IPS DF 4.7 (cell line): ENCODE measurements around the gene CAPN11.
"Not testable (repeated sequence)": the region's sequence is repeated elsewhere in the genome, so short reads cannot be mapped to it uniquely, and the experiment has no call there.

Experiments used
- DNase-seq: peaks from one replicate; pipeline ENCODE4 v3.0.0-alpha.2; 2013; ENCODE audit warnings: low spot score; ENCODE audit errors: extremely low read depth

Gene CAPN11

GRCh38 chr6:44180886-44181285 lies 22.3 kb downstream of the CAPN11 start:
- DNase-seq = no peak

GRCh38 chr6:44181784-44182183 lies 23.2 kb downstream of the CAPN11 start:
- DNase-seq = not testable (repeated sequence)

DNA sequence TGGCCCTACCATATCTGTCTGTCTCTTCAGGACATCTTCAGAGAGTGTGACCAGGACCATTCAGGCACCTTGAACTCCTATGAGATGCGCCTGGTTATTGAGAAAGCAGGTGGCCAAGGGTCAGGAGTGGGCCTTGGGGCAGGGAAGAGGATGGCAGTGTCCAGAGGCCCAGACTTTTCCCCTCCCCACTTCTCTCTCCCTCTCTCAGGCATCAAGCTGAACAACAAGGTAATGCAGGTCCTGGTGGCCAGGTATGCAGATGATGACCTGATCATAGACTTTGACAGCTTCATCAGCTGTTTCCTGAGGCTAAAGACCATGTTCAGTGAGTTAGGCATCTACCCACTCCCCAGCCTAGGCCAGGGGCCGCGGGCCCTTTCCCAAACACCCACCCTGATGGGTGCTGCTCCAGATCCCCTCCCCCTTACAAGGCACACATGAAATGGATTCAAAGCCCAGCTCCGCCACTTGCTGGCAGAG lies 24.3 kb downstream of the CAPN11 start:
- no peak for DNase-seq

- no peak for DNase-seq
These were observed 25.2 kb downstream of the CAPN11 start for GRCh38 chr6:44183783-44184182.

DNA sequence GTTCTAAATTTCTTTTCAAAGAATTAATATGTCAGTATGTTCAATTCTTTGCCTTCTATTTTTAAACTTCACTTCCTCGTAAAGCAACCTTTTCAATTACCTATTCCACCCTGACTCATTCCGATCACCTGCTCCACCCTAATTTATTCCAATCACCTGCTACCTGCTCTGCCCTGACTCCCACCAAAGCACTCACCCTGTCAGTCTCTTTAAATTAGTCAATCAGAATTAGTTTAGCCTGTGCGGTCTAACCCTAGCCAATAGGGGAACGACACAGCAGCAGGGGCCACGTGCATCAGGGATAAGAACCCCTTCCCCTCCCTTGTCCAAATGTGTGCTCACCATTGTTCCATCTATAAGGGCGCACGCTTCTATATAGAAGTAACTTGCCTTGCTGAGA lies 26.7 kb downstream of the CAPN11 start:
- not testable (repeated sequence) for DNase-seq

GRCh38 chr6:44185953-44186634 lies 27.5 kb downstream of the CAPN11 start:
- no peak for DNase-seq

- no peak for DNase-seq
These were observed 28.0 kb downstream of the CAPN11 start for GRCh38 chr6:44186635-44187025.

DNA sequence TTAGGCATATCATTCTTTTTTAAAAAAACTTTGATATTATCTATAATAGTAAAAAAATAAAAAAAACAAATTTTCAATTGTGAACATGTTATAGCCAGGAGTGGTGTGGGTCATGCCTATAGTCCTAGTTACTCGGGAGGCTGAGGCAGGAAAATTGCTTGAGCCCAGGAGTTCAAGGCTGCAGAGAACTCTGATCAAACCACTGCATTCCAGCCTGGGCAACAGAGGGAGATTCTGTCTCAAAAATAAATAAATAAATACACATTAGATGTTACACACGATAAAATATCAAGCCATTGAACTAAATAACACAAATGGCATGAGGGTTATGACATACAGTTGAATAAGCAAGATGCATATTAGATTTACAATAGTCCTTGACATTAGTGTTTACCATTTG lies 30.2 kb downstream of the CAPN11 start:
- DNase-seq = no peak

- DNase-seq = no peak
These were observed 30.6 kb downstream of the CAPN11 start for GRCh38 chr6:44189257-44189656.

DNA sequence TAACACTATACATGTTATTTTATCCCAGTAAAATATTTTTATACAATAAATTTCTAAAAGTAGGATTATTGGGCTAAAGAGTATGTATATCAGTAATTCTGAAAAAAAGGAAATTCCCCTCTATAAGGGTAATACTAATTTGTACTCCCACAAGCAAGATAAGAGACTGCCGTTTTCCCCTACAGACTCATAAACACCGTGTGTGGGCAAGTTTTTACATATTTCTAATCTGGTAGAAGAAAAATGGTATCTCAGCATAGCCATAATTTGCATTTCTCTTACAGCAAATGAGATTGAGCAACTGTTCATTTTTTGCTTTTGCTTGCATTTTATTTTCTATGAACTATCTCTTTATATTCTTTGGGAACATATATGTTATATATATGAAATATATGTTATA lies 32.1 kb downstream of the CAPN11 start:
- DNase-seq = no peak

- no peak for DNase-seq
These were observed 33.9 kb downstream of the CAPN11 start for GRCh38 chr6:44192428-44193041.

GRCh38 chr6:44193307-44193910 lies 34.8 kb downstream of the CAPN11 start:
- DNase-seq = no peak

GRCh38 chr6:44194326-44194725 lies 35.7 kb downstream of the CAPN11 start:
- DNase-seq = no peak

GRCh38 chr6:44196351-44196750 lies 37.7 kb downstream of the CAPN11 start:
- not testable (repeated sequence) for DNase-seq

- DNase-seq = no peak
These were observed 40.1 kb downstream of the CAPN11 start for GRCh38 chr6:44198684-44199083.

DNA sequence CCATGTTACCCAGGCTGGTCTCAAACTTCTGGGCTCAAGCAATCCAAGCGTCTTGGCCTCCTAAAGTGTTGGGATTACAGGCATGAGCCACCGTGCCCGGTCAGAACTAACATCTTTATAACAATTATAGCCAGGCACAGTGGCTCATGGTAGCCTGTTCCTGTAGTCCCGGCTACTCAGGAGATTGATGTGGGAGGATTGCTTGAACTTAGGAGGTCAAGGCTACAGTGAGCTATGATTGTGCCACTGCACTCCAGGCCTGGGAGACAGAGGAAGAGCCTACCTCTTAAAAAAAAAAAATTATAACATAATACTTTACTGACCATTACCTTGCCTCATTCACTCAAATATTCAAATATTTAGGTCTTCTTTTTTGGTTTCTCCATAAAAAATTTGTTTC lies 41.3 kb downstream of the CAPN11 start:
- no peak for DNase-seq

DNA sequence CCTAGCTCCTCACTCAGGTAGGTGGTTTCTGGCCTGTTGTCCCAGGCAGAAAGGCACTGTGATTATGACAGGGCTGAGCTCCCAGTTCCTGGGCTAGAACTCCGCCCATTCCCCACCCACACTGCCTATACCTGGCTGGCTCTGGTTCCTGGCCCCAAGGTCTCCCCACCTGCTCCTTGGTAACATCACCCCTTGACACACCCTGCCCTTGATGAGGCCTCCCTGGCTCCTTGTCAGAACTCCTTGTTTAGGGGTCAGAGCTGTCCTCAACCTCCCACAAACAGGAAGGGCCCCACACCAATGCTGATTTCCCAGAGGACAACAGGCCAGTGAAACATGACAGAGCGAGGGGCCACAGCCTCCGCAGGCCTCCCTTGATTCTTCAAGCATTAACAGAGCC lies 42.6 kb downstream of the CAPN11 start:
- DNase-seq = no peak

DNA sequence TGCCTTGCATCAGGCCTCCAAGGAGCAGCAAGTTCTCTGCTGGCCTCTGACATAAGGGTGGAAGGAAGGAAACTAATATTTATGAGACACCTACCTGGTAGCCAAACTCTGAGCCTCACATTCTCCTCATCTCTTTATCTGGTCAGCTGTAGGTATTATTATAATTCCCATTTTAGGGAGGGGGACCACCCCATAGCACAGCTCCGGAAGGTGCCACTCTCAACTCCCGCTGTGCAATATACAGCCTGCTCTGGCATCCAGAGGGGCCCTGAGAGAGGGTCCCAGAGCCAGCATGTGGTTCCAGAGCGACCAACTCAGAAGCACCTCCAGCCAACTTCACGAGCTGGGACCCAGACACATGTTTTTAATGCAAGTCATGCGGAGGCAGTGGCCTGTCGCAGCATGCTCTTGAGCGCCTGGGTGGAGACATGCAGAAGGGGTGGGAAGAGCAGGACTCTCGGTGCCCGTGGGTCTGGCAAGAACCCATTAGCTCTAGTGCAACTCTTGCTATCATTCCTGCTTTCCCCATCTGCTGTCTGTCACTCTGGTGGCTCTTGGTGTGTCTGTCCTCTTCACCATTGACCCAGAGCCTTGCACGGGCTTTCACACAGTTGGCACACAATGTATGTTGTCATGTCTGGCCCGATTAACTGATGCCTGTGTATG lies 43.2 kb downstream of the CAPN11 start:
- no peak for DNase-seq

DNA sequence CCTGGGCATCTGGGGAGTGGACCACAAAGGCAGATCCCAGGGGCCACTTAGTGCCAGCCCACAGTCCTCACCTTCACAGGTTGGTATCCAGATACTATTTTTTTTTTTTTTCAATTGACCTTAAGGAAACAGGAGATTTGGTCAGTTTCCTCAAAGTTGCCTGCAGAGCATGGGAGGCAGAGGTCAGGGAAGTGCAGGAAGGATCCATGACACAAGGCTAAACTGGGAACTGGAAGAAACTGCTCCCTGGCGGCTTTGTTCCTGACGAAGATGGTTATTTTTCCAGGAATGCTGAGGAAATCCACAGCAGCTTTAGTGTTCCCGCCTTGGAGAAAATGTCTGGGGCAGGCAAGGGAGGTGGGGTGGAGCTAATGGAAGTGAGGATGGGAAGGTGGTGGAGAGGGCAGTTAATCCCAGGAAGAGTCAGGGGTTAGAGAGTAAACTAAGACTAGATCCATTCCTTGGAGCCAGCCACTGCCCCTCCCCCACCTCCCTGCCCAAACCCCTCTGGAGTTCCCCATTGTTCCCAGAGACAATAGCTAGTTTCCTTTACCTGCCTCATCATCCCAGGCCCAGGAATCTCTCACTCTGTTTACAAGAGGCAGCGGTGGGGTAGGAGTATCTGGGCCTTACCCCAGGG lies 43.8 kb downstream of the CAPN11 start:
- DNase-seq = no peak

GRCh38 chr6:44202972-44203750 lies 44.5 kb downstream of the CAPN11 start:
- no peak for DNase-seq

DNA sequence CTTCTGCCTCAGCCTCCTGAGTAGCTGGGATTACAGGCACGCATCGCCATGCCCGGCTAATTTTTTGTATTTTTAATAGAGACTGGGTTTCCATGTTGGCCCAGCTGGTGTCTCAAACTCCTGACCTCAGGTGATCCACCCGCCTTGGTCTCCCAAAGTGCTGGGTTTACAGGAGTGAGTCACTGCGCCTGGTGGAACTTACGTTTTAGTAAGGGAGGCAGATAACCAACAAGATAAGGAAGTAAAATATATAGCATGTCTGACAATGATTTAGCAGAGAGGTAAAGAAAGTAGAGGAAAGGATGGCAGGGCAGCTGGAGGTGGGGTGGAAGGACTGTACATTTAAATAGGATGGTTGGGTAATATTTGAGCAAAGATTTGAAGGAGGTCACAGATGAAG lies 45.3 kb downstream of the CAPN11 start:
- DNase-seq = no peak
